B cell (primary cell): ENCODE results near the gene OSBPL1A. TPM values are rescaled to one million over a fixed set of nuclear protein-coding genes. Genes with fewer than 3 reads are reported as not detected.
"Not testable (repeated sequence)": the region's sequence is repeated elsewhere in the genome, so short reads cannot be mapped to it uniquely, and the experiment has no call there.

Experiments used
- ATAC-seq: fragments of 200-7000 bp; cut with Tn5 transposase; one replicate; pipeline ENCODE4 v1.10.0; 2021; ENCODE audit warnings: low read depth, mild to moderate bottlenecking, moderate number of reproducible peaks, moderate library complexity
- CTCF ChIA-PET: fragments of 350-600 bp; sonication (Branson Sonifier 250); formaldehyde crosslinking; loops from one replicate; lab custom pipeline; 2021; ENCODE audit warnings: antibody characterized with exemption, inconsistent platforms; lab: Charles Lee
- POLR2A ChIA-PET: fragments of 350-600 bp; sonication (Branson Sonifier 250); formaldehyde crosslinking; loops from one replicate; lab custom pipeline; 2021; ENCODE audit warnings: antibody characterized with exemption; lab: Charles Lee
- DNase-seq: peaks from one replicate; pipeline ENCODE4 v3.0.0; 2013
- H2AFZ ChIP-seq: 2 replicates; pipeline ENCODE4 v1.6.1; 2012; ENCODE audit warnings: mild to moderate bottlenecking, low read depth, low read length; ENCODE audit not compliant: insufficient read depth, poor library complexity, severe bottlenecking
- H3K27ac ChIP-seq, 2 donors: 1 replicate in 1 of 2; 2 replicates in 1 of 2; pipeline ENCODE4 v1.5.1; 2012 to 2013; ENCODE audit warnings: low read length in 2 of 2, mild to moderate bottlenecking in 2 of 2, moderate library complexity in 1 of 2
- H3K27me3 ChIP-seq, 4 experiments: fragments of 200-600 bp in 1 of 4; sonication (generic) in 1 of 4; replicated peaks in 1 of 4; 1 replicate in 2 of 4; 2 replicates in 2 of 4; pipeline versions ENCODE4 v1.6.1 to v1.7.0; 2013 to 2016; ENCODE audit warnings: low read length in 3 of 4, mild to moderate bottlenecking in 2 of 4, mixed read lengths in 1 of 4, moderate library complexity in 1 of 4; ENCODE audit not compliant: insufficient read depth in 4 of 4, control insufficient read depth in 3 of 4; ENCODE audit errors: control extremely low read depth in 1 of 4
- H3K36me3 ChIP-seq, 2 experiments: replicated peaks in 1 of 2; 1 replicate in 1 of 2; 2 replicates in 1 of 2; pipeline versions ENCODE4 v1.6.1 to v1.7.1; 2013; ENCODE audit warnings: low read length in 1 of 2; ENCODE audit not compliant: insufficient read depth in 2 of 2, control insufficient read depth in 1 of 2; ENCODE audit errors: control extremely low read depth in 1 of 2, extremely low read depth in 1 of 2
- H3K4me1 ChIP-seq, 2 donors: fragments of 200-600 bp in 1 of 2; sonication (generic) in 1 of 2; 1 replicate in 1 of 2; 2 replicates in 1 of 2; pipeline versions ENCODE4 v1.5.1 to v1.6.1; 2013 to 2017; ENCODE audit warnings: low read length in 2 of 2; ENCODE audit not compliant: control insufficient read depth in 2 of 2, insufficient read depth in 2 of 2
- H3K4me2 ChIP-seq: replicated peaks from 2 replicates; pipeline ENCODE3; 2012; ENCODE audit warnings: mild to moderate bottlenecking, low read depth, low read length; ENCODE audit not compliant: poor library complexity, severe bottlenecking
- H3K4me3 ChIP-seq, 5 experiments: fragments of 200-600 bp in 1 of 5; sonication (generic) in 1 of 5; 1 replicate in 3 of 5; 2 replicates in 2 of 5; pipeline versions ENCODE4 v1.5.1 to v1.7.0; 2011 to 2016; ENCODE audit warnings: low read length in 4 of 5, mild to moderate bottlenecking in 4 of 5, low read depth in 2 of 5, control low read depth in 1 of 5, moderate library complexity in 1 of 5; ENCODE audit not compliant: insufficient read depth in 1 of 5; ENCODE audit errors: control extremely low read depth in 1 of 5, extremely low read depth in 1 of 5
- H3K79me2 ChIP-seq: fragments of 200-600 bp; sonication (generic); one replicate; pipeline ENCODE4 v1.6.0; 2016; ENCODE audit warnings: low read length; ENCODE audit not compliant: control insufficient read depth, insufficient read depth
- H3K9ac ChIP-seq: fragments of 200-600 bp; sonication (generic); 2 replicates; pipeline ENCODE4 v1.6.1; 2017; ENCODE audit warnings: mild to moderate bottlenecking, low read length, moderate library complexity
- H3K9me3 ChIP-seq, 3 donors: one replicate each; pipeline versions ENCODE4 v1.6.1 to v1.7.1; 2013; ENCODE audit warnings: low read length in 2 of 3; ENCODE audit not compliant: control insufficient read depth in 2 of 3, insufficient read depth in 1 of 3; ENCODE audit errors: control extremely low read depth in 1 of 3
- H4K20me1 ChIP-seq: 2 replicates; pipeline ENCODE4 v1.6.0; 2012; ENCODE audit warnings: mild to moderate bottlenecking, low read length; ENCODE audit not compliant: insufficient read depth, control insufficient read depth, poor library complexity, severe bottlenecking
- H3K27ac Mint-ChIP-seq: one replicate; pipeline ENCODE4 v1.8.0; 2021; ENCODE audit warnings: mixed read lengths
- H3K27me3 Mint-ChIP-seq: one replicate; pipeline ENCODE4 v1.8.0; 2021; ENCODE audit warnings: mixed read lengths
- H3K4me1 Mint-ChIP-seq: one replicate; pipeline ENCODE4 v1.8.0; 2021; ENCODE audit warnings: mixed read lengths
- H3K4me3 Mint-ChIP-seq: one replicate; pipeline ENCODE4 v1.8.0; 2021; ENCODE audit warnings: mixed read lengths
- H3K9me3 Mint-ChIP-seq: one replicate; pipeline ENCODE4 v1.8.0; 2022; ENCODE audit warnings: mixed read lengths; ENCODE audit not compliant: insufficient read depth
- CTCF ChIP-seq: fragments of 200-600 bp; IDR thresholded peaks from one replicate; pipeline ENCODE4 v1.8.0; 2022; ENCODE audit warnings: antibody characterized with exemption, mild to moderate bottlenecking
- EZH2 ChIP-seq: IDR thresholded peaks from 2 replicates; pipeline ENCODE4 v1.6.1; 2012; ENCODE audit warnings: borderline replicate concordance, low read depth, mild to moderate bottlenecking, moderate library complexity, low read length; ENCODE audit not compliant: insufficient read depth, poor library complexity, severe bottlenecking
- WGBS: methylation state at CpG from one replicate; pipeline ENCODE4 v1.1.5; 2013; ENCODE audit warnings: missing lambda C conversion rate; ENCODE audit not compliant: insufficient coverage; 5-methylcytosine and 5-hydroxymethylcytosine counted together
- intact Hi-C: fragments of 100-400 bp; cut with micrococcal nuclease; formaldehyde crosslinking; loops from one replicate; pipeline ENCODE4 v1.10.0; 2022
- polyA plus RNA-seq: library from polyadenylated mRNA; depleted of rRNA; stranded (reverse); fragments of >200 nt; gene quantifications from 2 replicates; pipeline ENCODE4 v1.2.3, GENCODE V29; 2012
- total RNA-seq, 2 donors: library from RNA; stranded (reverse); fragments of 120-200 nt in 1 of 2; gene quantifications; 1 replicate in 1 of 2; 2 replicates in 1 of 2; pipeline versions ENCODE4 v1.2.3 to v1.2.4, GENCODE V29; 2013 to 2022

Gene OSBPL1A
- total and polyA plus RNA-seq, 2 donors (not counting 1 experiment from before 2014, with no cell fraction given): 0.57 to 0.86 TPM

- no peak overlapping the region for H3K4me3 Mint-ChIP-seq
- intact Hi-C loops: no loop called here
- Histone ChIP-seq H3K27me3 (no peaks in the 10 kb centered on the region), H3K4me1 (no peaks in the 10 kb centered on the region), H3K79me2 (no peaks in the 10 kb centered on the region), H3K9ac (no peak overlapping the region), H3K4me2 (no peak overlapping the region), H3K4me3 (no peak overlapping the region), H2AFZ (no peak overlapping the region), H3K36me3 (peaks cover 0 to 2% of the 10 kb centered on the region in 2 experiments), H3K27ac (no peak overlapping the region), H3K9me3 (no peaks in the 10 kb centered on the region), H4K20me1 (no peaks in the 10 kb centered on the region)
- CTCF ChIA-PET: interaction anchor here (0.7 kb wide), 1 partner anchor 239 kb away, joined by 5 read pairs; no protein-coding TSS in a partner anchor
- POLR2A ChIA-PET: no interaction called here
- DNase-seq (no peak), ATAC-seq (no peak)
- no peaks in the 10 kb centered on the region for H3K9me3 Mint-ChIP-seq
- H3K4me1 Mint-ChIP-seq: no peaks in the 10 kb centered on the region
- TF ChIP-seq EZH2 (no peak), CTCF (no peak)
- no peaks in the 10 kb centered on the region for H3K27me3 Mint-ChIP-seq
- no peak overlapping the region for H3K27ac Mint-ChIP-seq
- WGBS: 95% methylated on average over 2 of the region's 3 CpGs
These were observed 239.8 kb downstream of the OSBPL1A start for GRCh38 chr18:24157855-24158254.

GRCh38 chr18:24153397-24153796 is 244.2 kb downstream of the OSBPL1A start:
- Histone ChIP-seq H3K27ac (no peak overlapping the region), H3K4me2 (no peak overlapping the region), H3K27me3 (no peaks in the 10 kb centered on the region), H3K9ac (no peak overlapping the region), H3K4me1 (no peaks in the 10 kb centered on the region), H3K36me3 (no peaks in the 10 kb centered on the region), H3K9me3 (no peaks in the 10 kb centered on the region), H3K4me3 (no peak overlapping the region), H3K79me2 (no peaks in the 10 kb centered on the region), H2AFZ (no peak overlapping the region), H4K20me1 (no peaks in the 10 kb centered on the region)
- Mint-ChIP-seq H3K27me3 (no peaks in the 10 kb centered on the region), H3K4me3 (no peak overlapping the region), H3K27ac (no peak overlapping the region), H3K4me1 (no peaks in the 10 kb centered on the region), H3K9me3 (no peaks in the 10 kb centered on the region)
- WGBS: 85% methylated on average over 3 of the region's 3 CpGs
- intact Hi-C loops: no loop called here
- TF ChIP-seq CTCF (no peak), EZH2 (no peak)
- no peak for ATAC-seq
- ChIA-PET POLR2A (no interaction called here), CTCF (interaction anchor here (0.6 kb wide), 1 partner anchor 286 kb away, joined by 4 read pairs; no protein-coding TSS in a partner anchor)
- no peak for DNase-seq

- H3K27me3 Mint-ChIP-seq, H3K27me3 ChIP-seq, DNase-seq, H4K20me1 ChIP-seq, H3K4me1 ChIP-seq, POLR2A ChIA-PET, H2AFZ ChIP-seq, CTCF ChIA-PET, H3K4me1 Mint-ChIP-seq, H3K9me3 Mint-ChIP-seq, H3K27ac Mint-ChIP-seq, H3K36me3 ChIP-seq, intact Hi-C loops, H3K27ac ChIP-seq, H3K4me3 ChIP-seq, H3K9ac ChIP-seq, H3K9me3 ChIP-seq, H3K4me2 ChIP-seq, H3K4me3 Mint-ChIP-seq, H3K79me2 ChIP-seq, ATAC-seq: not testable (repeated sequence)
- WGBS: 95% methylated on average over 26 of the region's 28 CpGs
These were observed 248.0 kb downstream of the OSBPL1A start for GRCh38 chr18:24149591-24149990.
